NCI-H748 treated with DMSO at 0.1 percent for 48 hours (cell line): Measurements from ENCODE around the gene SRRD.
"Not testable (repeated sequence)": the region's sequence is repeated elsewhere in the genome, so short reads cannot be mapped to it uniquely, and the experiment has no call there.

Experiments
- DNase-seq: peaks from one replicate; lab custom pipeline; 2025; lab: John Stamatoyannopoulos, UW

SRRD gene

GRCh38 chr22:26522592-26522991, 38.9 kb downstream of the SRRD start:
- DNase-seq: no peak

DNA sequence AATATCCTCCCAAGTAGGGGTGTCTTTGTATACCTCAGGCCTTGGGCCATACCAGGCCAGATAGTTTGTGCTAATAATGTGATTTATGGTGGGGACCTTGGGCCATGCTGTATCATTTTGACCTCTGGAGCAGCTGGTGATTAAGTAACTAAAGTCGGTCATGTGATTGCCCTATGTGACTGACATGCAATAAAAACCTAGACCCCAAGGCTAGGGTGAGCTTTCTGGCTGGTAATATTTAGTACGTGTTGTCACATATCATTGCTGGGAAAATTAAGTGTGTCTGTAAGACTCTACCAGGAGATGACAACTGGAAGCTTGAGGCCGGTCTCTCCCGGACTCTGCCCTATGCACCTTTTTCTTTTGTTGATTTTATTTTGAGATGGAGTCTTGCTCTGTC, 41.2 kb downstream of the SRRD start:
- DNase-seq: no peak

- no peak for DNase-seq
These were observed 42.4 kb downstream of the SRRD start for GRCh38 chr22:26525946-26526564.

GRCh38 chr22:26527167-26527566, 43.5 kb downstream of the SRRD start:
- no peak for DNase-seq

DNA sequence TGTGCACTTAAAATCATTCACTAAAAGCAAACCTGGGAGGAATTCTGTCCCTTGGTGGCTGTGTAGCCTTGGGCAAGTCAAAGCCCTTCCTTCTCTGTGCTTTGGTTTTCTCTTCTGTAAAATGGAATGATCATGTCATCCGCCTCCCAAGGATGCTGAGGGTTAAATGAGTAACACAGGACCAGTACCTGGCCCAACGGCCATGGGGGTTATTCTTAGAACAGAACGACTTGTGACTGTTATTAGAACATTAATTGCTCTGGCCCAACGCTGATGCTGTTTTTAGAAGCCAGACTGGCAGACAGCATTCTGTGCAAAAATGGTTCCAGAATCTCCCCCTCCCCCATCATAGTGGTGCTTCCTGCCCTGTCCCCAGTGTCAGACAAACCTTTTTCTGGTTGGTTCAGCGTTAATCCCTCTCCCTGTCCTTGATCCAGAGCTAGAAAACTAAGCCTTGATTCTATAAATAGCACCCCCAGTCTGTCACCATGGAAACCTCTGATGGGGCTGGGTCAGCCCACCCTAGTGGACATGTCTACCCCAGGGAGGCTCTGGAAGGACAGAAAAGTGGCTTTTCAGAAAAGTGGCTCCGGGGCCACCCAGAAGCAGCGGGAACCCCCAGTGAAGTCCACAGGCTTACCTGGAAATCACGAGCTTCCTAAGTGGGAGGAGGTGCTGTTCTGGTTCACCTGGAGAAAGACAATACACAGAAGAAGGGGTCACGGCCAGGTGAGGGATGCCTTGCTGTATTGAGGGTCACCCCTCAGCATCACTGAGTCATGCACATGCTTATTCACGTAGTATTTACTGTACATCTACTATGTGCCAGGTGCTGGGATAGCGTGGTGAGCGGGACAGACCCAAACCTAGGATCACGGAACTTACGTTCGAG, 44.1 kb downstream of the SRRD start:
- DNase-seq: no peak

DNA sequence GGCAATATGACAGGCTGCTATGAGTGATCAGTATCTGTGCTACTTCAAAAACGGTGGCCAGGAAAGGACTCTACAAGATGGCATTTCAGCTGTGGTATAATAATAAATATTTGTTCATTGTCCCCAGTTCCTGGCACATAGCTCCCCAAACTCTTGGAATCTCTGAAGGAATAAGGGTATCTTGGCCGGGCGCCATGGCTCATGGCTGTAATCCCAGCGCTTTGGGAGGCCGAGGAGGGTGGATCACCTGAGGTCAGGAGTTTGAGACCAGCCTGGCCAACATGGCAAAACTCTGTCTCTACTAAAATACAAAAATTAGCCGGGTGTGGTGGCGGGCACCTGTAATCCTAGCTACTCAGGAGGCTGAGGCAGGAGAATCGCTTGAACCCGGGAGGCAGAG, 44.8 kb downstream of the SRRD start:
- not testable (repeated sequence) for DNase-seq

DNA sequence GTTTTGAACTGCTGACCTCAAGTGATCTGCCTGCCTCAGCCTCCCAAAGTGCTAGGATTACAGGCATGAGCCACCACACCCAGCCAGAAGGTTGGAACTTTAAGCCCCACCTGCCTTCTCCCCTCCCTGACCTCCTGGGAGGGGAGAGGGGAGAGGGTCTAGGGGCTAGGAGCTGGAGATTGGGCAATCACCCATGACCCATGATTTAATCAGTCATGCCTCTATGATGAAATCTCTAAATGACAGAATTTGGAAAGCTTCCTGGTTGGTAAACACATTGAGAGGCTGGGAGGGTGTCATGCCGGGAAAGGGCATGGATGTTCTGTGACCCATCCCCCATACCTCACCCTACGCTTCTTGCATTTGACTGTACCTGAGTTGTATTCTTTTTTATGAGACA, 45.7 kb downstream of the SRRD start:
- DNase-seq: no peak

DNA sequence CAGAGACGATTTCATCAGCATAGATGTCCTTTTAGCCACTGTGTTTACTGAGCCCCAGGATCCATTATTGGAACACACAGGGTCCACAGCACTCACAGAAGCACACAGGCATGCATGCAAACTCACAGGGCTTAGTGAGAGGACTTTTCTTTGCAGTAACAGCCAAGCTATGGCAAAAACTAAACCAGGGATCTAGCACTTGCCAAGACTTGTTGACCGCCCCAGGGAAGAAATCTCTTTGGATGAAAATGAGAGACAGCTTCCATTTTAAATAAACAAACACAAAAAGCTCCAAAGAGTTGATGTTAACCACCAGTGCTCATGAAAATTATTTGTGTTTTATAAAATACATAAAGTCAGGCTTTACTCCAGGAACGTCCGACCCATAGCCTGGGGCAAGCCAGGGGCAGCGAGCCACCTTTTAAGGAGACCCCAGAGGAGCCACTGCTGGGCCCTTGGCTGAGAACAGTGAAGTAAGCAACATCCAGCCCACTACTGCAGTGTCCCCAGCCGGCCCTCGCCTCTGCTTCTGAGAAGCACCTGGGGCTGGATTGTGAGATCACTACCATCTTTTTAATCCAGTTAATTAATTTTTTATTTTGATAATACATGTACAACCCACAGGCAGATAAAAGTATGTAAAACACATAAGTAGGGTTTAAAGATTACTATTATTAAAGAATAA, 50.6 kb downstream of the SRRD start:
- no peak for DNase-seq

GRCh38 chr22:26534874-26535602, 51.4 kb downstream of the SRRD start:
- no peak for DNase-seq

GRCh38 chr22:26535603-26535908, 51.9 kb downstream of the SRRD start:
- no peak for DNase-seq

- DNase-seq: no peak
These were observed 52.5 kb downstream of the SRRD start for GRCh38 chr22:26536056-26536761.

DNA sequence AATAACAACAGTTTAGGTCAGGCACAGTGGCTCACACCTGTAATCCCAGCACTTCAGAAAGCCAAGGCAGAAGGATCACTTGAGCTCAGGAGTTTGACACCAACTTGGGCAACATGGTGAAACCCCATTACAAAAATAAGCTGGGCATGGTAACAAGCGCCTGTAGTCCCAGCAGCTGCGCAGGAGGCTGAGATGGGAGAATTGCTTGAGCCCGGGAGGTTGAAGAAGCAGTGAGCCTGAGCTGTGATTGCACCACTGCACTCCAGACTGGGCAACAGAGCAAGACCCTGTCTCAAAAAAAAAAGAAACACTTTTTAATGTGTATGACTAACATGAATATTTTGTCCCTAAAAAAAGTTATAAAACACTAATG, 53.1 kb downstream of the SRRD start:
- DNase-seq: no peak

DNA sequence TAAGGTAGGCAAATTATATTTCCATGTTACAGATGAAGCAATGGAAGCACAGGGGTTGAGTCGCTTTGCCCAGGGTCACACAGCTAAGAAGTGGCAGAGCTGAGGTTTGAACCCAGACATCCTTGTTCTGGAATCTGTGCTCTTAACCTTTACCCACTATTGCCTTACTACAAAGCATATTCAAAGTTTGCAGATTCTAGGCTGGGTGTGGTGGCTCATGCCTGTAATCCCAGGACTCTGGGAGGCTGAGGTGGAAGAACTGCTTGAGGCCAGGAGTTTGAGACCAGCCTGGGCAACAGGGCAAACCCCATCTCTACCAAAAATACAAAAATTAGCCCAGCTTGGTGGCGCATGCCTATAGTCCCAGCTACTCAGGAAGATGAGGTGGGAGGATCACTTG, 56.4 kb downstream of the SRRD start:
- no peak for DNase-seq

- no peak for DNase-seq
These were observed 57.6 kb downstream of the SRRD start for GRCh38 chr22:26541167-26541819.

DNA sequence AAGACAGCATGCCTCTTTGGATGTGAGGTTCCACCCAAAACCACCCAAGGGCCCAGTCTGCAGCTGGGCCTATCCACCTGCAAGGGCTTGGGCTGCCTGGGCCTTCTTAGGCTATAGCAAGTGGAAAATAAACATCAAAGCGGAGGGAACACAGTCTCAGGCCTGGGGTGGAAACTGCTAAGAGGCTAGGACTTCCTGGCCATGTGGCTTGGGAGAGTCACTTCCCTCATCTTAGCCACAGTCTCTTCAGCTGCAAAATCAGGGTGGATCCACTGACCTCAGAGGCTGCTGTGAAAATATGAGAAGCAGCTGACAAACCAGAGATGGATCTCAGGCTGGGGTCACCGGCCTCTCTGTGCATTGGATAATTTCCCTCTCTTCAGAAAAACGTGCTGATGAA, 59.2 kb downstream of the SRRD start:
- DNase-seq: no peak
